ENCODE measurements around the gene ZNF423.

ZNF423 gene

DNA sequence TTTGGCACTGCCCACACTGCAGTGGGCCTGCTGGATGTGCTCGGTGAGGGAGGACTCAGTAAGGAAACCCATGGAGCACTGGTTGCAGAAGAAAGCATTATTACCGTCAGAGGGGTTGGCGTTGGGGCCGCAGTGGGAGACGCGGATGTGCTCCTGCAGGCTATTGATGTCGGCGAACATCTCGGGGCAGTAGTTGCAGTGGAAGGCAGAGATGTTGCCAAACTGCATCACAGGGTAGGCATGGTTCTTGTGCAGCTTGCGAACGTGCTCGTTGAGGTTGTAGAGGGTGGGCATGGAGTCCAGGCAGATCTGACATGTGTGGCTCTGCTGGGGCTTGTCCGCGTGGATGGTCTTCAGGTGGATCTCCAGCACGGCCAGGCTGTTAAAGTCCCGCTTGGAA is 218.4 kb downstream of the ZNF423 start:
- no peak for DNase-seq

DNA sequence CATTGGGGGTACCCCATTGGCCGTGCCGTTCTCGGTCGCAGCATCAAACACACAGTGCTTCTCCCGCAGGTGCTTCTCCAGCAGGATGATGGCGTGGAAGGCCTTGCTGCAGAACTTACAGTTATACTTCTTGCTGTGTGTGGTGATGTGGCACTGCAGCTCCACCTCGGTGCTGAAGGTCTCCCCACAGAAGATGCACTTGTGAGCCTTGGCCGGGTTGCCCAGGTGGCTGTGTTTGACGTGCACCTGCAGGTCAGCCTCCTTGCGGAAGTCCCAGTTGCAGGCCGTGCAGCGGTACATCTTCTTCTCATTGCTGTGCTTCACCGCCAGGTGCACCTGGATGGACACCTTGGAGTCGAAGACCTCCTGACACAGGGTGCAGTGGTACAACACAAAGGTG is 219.3 kb downstream of the ZNF423 start:
- no peak for DNase-seq

DNA sequence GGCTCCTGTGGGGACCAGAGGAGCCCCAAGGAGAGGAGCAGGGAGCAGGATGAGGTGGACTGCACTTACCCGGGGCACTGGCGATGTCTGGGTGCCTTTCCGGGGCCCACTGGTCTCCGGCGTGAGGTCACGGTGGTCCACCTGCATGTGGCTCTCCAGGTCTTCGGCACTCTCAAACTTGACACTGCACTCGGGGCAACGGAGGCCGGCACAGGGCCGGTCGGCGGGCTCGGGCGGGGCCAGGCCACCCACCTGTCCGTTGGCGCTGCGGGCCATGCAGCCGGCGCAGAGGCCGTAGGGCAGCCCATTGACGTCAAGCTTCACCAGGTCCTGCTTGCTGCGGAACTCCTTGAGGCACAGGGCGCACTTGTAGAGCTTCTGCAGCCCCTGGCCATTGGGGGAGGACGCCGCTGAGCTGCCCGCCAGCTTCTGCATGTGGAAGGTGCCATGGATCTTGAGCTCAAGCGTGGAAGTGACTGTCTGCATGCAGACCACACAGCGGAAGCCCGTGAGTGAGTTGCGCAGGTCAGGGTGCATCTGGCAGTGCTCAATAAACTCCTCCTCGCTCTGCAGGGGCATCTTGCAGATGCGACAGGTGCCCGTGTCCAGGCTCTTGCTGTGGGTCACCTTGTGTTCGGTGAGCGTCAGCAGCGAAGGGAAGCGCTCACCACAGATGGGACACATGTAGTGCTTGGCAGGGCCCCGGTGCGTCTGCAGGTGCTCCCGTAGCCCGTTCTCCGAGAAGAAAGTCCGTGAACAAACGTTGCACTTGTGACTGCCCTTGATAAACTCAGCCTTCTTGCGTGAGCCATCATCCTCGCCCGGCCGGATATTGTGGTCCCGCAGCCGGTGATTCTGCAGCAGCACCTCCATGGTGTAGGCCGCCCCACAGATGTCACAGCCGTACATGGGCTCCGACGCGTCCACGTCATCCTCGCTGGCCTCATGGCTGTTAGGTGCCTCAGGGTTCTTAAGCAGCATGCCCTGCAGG is 220.0 kb downstream of the ZNF423 start:
- no peak for DNase-seq

DNA sequence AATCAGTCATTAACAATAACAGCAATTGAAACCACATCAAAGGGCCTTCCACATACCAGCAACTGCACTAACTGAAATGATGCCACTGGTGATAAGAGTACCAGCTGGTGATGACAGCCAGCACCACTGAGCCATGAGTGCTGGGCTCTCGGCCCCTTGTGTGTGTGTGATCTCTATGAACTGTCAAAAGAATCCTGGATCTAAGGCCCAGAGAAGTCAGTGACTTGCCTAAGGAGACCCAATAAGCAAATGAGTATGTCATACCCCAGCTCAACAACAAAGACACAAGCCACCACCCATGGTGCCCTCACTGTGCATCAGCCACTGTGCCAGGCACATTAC is 220.9 kb downstream of the ZNF423 start:
- DNase-seq = no peak

DNA sequence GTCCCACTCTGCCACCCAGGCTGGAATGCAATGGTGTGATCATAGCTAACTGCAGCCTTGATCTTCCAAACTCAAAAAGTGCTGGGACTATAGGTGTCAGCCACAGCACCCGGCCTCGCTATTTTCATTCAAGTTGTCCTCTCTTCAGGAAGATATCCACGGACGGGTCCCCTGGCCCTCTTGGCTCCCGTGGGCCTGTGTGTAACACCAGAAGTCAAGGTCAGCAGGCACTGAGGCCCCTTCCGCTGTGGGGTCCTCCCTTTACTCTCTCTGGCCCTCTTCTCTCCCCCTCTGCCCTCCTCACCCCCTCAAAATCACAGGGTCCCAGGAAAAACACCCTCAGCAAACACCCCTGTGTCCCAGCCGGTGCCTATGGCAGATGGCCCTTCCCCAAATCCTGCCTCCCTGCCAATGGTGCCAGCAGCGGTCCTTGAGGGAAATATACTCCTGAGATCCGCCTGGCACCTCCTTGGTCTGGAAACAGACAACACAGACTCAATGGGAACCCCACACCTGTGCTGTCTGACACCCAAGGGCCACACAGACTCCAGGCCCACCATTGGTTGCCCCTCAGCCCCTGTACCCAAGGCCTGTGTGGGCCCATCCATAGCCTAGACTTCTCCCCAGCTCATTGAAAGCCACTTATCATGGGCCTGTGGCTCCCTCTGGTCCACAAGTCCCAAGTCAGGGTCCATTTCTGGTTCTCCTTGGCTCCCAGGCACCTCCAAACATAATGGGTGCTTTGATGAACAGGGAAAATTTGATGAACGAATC is 221.5 kb downstream of the ZNF423 start:
- no peak for DNase-seq

DNA sequence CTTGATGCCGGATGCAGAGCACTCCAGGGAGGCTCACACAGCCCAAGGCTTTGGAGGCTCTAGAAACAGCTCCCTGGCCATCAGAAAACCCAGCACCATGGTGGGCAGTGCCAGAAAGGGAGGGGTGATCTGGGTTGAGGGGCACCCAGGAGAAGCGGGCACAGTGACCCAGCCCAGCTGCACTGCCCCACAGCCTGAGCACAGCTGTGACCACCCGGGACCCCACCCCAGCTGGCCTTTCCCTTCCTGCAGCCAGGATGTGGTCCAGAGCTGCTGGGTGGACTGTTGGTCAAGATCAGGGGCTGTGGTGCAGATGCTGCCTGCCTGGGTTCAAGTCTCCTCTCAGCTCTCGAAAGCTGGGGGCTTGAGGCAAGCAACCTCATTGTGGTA is 223.1 kb downstream of the ZNF423 start:
- no peak for DNase-seq

DNA sequence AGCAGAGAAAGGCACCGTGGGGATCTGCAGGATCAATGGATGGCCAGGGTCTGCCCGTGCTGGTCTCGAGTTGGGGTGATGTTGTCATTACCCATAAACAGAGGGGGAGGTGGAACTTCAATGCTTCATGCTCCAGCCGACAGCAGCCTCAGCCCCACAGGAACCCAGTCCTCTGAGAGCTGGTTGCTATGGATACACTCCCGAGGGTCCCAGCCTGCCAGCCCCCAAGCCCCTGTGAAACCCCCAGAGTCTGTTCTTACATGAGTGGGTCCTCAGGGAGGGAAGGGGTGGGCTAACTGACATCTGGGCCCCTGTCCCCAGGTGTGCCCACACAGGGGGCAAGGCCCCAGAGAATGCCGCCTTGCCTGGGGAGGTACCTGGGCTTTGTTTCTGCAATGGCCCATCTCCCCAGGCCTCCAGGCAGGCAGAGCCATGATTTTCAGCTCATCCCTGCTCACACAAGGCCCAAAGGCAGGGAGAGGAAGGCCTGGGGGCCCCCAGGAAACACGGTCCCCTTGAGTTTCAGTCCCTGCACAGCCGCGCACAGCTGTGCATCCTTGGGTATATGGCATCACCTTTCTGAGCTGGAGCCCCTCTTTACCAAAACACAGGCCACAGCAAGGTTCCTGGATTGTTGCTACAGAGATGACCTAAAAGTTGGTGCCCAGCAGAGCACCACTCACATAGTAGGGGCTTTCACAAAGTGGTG is 223.7 kb downstream of the ZNF423 start:
- no peak for DNase-seq

DNA sequence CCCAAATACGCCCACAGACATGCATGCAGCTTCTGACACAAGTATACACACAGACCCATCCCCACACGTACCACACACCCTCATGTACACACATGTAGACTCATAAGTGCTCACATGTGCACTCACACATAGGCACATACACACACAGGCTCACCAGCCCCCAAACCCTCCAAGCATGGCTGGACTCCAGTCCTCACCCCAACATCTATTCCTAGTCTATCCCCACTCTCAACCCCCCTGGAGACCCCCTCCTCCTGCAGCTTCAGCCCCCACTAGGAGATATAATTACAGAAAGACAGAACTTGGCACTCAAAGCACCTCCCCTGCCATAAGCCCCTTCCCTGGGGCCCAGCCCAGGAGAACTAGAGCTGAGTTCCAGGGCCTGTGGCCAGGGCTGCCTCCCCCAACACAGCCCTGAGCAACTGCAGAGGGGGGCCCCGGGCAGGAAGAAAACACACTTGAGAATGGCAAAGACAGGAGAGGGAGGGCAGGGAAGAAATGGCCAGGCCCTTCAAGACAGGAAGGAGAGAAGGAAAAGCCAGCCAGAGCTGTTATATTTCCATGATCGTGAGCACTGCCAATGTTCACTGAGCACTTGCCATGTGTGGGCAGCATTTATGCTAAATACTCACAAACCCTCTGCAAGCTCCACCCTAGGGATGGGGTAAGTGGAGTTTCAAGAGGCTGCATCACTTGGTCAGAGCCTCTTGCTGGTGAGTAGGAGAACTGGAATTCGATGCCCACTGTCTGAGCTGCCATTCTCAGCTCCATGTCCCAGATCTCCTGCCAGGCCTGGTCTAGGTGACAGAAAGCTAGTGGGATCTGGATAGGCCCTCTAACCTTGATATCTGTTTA is 224.5 kb downstream of the ZNF423 start:
- no peak for DNase-seq

DNA sequence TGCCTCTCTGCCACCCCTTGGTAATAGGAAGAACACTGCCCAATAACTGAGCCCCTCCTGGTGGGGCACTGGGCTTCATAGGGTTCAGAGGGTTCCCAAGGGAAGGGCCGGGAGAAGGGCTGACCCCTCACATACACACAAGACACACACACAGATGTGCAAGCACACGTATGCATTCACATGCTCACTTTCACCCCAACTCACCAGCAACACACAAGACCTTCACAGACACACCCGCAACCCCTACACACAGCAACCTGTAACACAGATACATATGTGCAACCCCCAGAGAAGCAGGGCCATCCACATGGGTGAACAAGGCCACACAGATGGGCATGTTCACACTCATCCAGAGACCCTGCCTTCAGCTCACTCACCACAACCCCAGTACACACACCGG is 225.1 kb downstream of the ZNF423 start:
- no peak for DNase-seq

DNA sequence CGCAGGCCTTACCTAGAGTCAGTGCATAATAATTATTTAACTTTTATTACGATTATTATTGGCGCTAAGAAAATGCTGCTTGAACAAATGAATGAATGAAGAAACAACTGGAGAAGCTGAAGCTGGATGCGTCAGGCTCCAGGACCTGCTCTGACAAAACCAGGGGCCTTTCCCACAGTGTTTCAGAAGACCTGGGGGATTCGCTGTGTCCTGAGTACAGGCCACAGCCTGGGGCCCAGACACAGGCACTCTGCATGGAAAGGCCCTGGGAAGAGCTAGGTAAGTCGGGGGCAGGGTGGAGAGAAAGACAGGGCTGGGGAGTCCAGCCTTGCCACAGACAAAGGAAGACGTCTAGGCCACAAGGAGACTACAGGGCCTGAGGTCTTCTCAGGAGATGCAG is 226.1 kb downstream of the ZNF423 start:
- no peak for DNase-seq

DNA sequence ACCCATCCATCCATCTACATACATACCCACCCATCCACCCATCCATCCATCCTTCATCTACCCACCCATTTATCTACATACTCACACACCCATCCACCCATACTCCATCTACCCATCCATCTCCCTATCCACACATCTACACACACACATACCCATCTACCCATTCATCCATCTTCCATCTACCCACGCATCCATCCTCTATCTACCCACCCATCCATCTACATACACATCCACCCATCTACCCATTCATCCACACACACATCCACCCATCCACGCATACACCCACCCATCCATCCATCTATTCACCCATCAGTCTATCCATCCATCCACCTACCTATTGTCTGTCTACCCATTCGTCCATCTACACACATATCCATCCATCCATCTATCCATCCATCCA is 227.8 kb downstream of the ZNF423 start:
- DNase-seq = no peak

DNA sequence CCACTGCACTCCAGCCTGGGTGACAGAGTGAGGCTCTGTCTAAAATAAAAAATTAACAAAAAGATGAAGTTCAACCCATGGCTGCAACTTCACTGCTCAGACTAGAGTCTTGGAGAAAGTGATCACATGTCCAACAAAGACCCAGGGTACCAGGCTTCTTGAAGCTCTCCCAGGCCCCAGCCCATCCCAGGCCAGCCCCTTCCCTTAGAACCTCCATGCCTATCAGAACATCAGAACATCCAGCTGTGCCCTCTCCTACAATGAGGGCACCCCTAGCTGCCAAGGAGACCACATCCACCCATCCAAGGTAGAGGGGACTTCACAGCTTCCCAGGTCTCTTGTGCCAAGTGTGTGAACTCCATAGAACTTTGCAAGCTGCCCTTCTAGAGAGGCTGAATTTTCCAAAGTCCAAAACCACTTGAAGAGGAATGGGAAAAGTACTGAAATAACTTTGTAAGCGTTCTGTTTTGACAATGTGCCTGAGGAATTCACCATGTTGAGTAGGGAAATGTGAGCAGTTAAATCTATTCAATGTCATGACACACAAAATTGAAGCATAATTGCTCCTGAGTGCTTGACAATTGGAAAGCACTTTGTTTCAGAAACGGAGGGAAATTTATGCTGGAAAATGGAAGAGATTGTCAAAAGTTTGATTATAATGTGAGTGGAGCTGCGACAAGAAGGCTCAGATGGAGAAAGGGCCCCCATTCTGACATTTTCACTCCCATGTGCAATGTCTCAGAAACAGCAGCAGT is 230.4 kb downstream of the ZNF423 start:
- no peak for DNase-seq

DNA sequence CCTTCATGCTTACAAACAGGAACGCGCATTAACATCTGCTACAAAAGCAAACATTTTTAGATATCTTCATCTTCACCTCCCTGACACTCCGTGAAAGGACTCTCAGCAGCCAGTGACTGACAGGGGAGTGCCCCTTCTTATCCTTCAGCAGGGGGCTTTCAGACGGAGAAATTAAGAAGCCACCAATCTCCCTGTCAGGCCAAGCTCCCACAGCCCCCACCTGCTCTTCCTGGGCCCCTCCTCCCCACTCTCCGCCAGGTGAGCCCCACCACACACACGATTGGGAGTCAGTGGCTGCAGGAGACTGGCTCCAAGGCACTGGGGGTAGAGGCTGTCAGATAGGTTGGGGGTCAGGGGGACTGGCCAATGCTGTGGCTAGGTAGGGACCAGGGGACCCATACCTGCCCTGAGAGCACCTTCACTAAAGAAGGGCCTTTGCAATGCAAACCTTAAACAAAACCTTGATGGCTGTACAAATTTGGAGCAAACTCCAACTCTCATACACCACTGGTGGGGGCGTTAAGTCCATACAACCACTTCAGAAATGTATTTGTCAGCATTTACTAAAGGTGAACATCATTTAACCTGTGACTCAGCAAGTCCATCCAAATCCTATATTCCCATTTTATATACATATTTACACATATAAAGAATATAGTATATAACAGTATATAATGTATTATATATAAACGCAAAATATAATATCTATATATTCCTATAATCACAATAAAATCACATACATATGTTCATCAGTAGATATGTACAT is 232.2 kb downstream of the ZNF423 start:
- DNase-seq = no peak

DNA sequence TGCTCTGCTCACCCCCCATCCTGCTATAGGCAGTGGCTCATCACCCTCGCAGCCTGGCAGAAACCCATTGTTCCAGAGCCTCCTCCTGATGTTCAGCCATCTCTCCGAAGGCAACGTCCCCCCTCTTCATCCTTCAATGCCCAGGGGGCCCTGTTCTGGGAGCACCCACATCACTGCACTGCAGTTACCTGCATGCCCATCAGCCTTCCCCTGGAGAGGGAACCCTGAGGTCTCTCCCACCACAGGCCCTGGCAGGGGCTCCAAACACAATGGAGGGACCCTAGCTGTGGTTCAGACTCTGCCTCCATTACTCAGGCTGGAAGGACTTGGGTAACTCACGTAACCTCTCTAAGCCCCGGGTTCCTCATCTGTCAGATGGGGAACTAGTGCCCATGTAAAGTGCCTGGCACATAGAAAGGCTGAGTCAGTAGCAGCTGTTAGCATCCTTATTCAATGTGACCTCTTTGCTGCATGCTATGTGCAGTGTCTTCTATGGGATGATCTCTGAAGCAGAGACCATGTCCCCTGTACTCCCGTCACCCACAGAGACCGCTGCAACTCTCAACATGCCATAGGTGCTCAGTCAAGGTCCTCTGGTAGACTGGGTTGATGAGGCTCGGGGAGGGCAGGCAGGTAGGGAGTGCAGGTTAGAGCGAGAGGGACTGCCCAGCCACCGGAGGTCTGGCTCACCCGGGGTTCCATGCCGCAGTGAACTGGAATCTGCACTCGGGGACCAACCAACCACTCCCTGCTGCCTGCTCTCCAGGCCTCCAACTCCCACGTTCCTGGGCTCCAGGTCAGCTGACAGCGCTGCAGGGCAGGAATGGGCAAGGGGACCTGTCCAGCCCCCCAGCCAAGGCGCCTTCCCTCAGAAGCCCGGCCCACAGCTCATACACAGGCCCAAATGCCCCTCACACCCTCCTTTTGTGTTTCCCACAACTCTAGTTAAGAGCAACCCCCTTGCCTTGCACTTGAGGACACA is 233.2 kb downstream of the ZNF423 start:
- no peak for DNase-seq

DNA sequence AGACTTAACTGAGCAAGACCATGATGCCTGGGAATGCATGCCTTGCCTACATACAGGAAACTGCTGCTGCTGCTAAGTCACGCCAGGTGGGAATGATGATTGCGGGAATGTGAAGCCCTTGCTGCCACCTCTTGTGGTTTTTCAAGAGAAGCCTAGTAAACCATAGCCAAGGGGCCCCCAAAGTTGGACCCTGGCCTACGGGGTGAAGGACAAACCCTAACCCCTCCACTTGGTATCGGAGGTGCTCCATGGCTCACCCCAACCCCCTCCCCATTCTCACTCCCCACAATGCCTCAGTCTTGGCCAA is 233.9 kb downstream of the ZNF423 start:
- no peak for DNase-seq

DNA sequence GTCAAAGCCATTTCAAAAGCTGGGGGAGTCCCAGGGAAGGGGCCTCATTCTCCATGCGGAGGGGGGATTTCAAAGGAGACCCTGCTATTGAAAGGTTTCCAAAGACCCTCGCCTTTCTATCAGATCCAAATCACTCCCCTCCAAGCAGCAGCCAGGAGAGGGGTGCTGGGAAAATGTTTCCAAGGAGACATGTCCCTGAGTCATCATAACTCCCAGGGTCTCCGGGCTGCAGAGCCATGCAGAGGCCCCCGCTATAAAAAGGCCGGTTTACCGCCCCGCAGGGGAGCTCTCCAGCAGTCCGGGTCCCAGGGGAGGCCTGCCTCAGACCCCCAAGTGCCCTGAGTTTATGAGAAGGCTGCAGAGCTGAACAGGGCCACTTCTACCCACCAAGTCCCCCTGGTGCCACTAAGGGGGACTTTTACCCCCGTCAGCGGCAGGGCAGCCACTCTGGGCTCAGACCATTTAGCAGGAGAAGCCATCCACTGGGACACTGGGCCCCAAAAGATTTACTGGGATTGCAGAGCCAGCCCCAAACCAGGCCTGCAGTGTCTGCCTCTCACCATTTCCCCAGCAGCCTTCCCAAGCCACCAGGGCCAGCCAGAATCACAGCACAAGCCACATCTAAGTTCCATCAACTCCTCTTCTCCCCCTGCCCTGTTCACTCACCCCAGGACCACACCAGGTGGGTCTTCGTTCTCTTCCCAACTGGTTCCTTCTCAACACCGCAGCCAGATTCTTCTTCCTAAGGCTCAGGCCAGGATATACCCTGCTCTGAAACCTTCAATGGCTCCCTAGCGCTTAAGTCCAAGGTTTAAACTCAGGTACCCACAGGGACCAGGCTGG is 234.4 kb downstream of the ZNF423 start:
- DNase-seq = no peak

DNA sequence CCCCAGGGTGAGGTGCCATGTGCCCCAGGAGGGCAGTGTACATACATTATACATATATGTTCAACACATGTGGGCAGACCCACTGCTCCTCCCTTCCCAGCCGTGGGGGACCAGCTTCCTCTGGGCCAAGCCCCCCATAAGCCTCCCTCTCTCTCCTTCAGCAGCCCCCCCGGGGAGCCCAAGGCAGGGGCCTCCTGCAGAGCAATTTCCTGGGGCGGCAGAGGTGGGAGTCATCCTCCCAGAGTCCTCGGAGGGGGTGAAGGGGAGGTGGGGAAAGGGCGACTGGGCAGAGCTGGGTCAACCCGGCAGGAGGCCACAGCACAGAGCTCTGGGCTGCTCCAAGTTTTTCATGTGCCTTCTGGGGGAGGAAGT is 235.1 kb downstream of the ZNF423 start:
- no peak for DNase-seq

DNA sequence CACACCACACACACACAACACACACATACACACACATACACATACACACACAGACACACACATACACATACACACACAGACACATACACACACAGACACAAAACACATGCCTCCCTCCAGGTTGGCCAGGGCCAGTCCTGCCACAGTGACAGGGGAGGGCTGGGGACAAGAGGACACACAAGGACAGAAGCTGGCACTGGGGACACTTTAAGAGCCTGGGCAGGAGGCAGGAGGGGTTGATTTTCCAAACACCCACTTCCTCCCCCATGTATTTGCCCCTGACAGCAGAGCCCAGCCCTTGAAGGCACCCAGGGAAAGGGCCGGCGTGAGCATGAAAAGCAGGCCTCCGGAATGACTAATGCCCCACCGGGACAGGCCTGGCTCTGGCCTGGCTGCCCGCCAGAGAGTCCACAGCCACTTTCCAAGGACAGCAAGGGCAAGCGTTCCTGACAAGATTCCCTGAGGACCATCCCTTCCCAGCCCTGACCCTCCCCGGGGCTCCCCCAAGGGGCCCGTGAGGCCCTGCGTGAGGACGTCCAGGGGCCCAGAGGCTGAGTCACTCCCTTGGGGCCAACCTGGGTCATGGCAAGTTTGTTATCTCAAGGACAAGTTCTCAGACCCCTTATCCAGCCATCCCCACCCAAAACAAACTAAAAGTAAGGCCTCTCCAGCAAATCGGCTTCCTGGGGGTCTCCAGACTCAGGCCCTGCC is 235.6 kb downstream of the ZNF423 start:
- DNase-seq = no peak

DNA sequence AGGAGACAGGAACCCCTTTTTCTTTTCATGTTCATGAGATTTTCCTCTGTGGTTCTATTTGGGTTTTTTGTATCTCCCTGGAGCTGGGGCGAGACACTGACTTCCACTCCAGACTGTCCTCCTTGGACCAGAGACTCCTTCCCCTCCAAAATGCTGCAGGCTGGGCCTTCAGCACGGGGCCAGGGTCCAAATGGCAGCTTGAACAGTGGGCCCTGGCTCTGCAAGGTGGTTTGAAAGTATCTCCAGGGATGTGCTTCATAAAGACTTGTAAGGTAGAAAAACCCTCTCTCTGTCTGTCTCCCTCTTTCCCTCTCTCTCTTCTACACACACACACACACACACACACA is 236.1 kb downstream of the ZNF423 start:
- DNase-seq = no peak
